Endothelial cell of umbilical vein (primary cell): ENCODE measurements around the gene FGF3. TPM values are rescaled to one million over a fixed set of nuclear protein-coding genes. Genes with fewer than 3 reads are reported as not detected.

Source experiments
- BruUV-seq: library from RNA; stranded (reverse); fragments of 400-500 nt; replicated peaks from 2 replicates; lab custom pipeline; 2021; lab: Mats Ljungman, UMichigan
- CTCF ChIA-PET: fragments of 300-600, 350-600 bp; sonication (Branson Sonifier 250); formaldehyde crosslinking; loops from one replicate; lab custom pipeline; 2021; ENCODE audit warnings: antibody characterized with exemption, inconsistent platforms; lab: Charles Lee
- POLR2A ChIA-PET: fragments of 300-600, 350-600 bp; sonication (Branson Sonifier 250); formaldehyde crosslinking; loops from one replicate; lab custom pipeline; 2021; ENCODE audit warnings: antibody characterized with exemption, inconsistent platforms; lab: Charles Lee
- DNase-seq: peaks from one replicate; pipeline ENCODE4 v3.0.0-alpha.2; 2011; ENCODE audit warnings: low read depth, low spot score
- FAIRE-seq: peaks from 2 replicates; lab custom pipeline; 2011; peaks lifted over from hg19 to GRCh38; lab: Jason Lieb, UNC
- H2AFZ ChIP-seq: 2 replicates; pipeline ENCODE4 v1.6.0; 2012; ENCODE audit warnings: low read depth, low read length, control low read depth, inconsistent platforms
- H3K27ac ChIP-seq: 2 replicates; pipeline ENCODE4 v1.5.1; 2011; ENCODE audit warnings: low read depth, mild to moderate bottlenecking, control low read depth, low read length, moderate library complexity; ENCODE audit not compliant: insufficient read depth
- H3K27me3 ChIP-seq, 2 experiments: 2 replicates each; pipeline versions ENCODE4 v1.6.0 to v1.6.1; 2011; ENCODE audit warnings: low read length in 2 of 2, mixed read lengths in 1 of 2; ENCODE audit not compliant: control insufficient read depth in 2 of 2, insufficient read depth in 2 of 2
- H3K36me3 ChIP-seq, 2 experiments: 2 replicates in 1 of 2; 3 replicates in 1 of 2; pipeline ENCODE4 v1.5.1; 2011; ENCODE audit warnings: low read length in 2 of 2, mild to moderate bottlenecking in 1 of 2, moderate library complexity in 1 of 2; ENCODE audit not compliant: control insufficient read depth in 2 of 2, insufficient read depth in 2 of 2; ENCODE audit errors: extremely low read depth in 1 of 2
- H3K4me1 ChIP-seq: 3 replicates; pipeline ENCODE4 v1.5.1; 2011; ENCODE audit warnings: mild to moderate bottlenecking, low read length; ENCODE audit not compliant: control insufficient read depth, insufficient read depth; ENCODE audit errors: extremely low read depth
- H3K4me2 ChIP-seq: 2 replicates; pipeline ENCODE4 v1.6.1; 2011; ENCODE audit warnings: low read length, control low read depth, mixed read lengths; ENCODE audit not compliant: insufficient read depth
- H3K4me3 ChIP-seq, 3 experiments: fragments of 200-600 bp in 1 of 3; sonication (generic), shearing (Covaris generic) in 1 of 3; replicated peaks in 1 of 3; 2 replicates each; pipeline ENCODE4 v1.5.1; 2011 to 2016; ENCODE audit warnings: control low read depth in 3 of 3, low read length in 3 of 3, mild to moderate bottlenecking in 2 of 3, inconsistent platforms in 1 of 3, low read depth in 1 of 3, moderate library complexity in 1 of 3; ENCODE audit not compliant: insufficient read depth in 1 of 3
- H3K79me2 ChIP-seq: 2 replicates; pipeline ENCODE4 v1.6.0; 2012; ENCODE audit warnings: low read length, inconsistent platforms; ENCODE audit not compliant: control insufficient read depth, insufficient read depth
- H3K9ac ChIP-seq: replicated peaks from 2 replicates; pipeline ENCODE3; 2011; ENCODE audit warnings: low read length, control low read depth; ENCODE audit not compliant: insufficient read depth; ENCODE audit errors: extremely low read depth
- H3K9me1 ChIP-seq: replicated peaks from 3 replicates; pipeline ENCODE4 v1.6.0; 2011; ENCODE audit warnings: mild to moderate bottlenecking, low read length; ENCODE audit not compliant: control insufficient read depth, insufficient read depth; ENCODE audit errors: extremely low read depth
- H3K9me3 ChIP-seq: replicated peaks from 2 replicates; pipeline ENCODE4 v1.5.1; 2012; ENCODE audit warnings: low read length, inconsistent platforms; ENCODE audit not compliant: control insufficient read depth, insufficient read depth
- H4K20me1 ChIP-seq: replicated peaks from 2 replicates; pipeline ENCODE3; 2011; ENCODE audit warnings: mild to moderate bottlenecking, low read length; ENCODE audit not compliant: control insufficient read depth, insufficient read depth; ENCODE audit errors: extremely low read depth
- CTCF ChIP-seq, 2 donors: IDR thresholded peaks; 1 replicate in 1 of 2; 2 replicates in 1 of 2; pipeline ENCODE4 v1.5.1; 2011; ENCODE audit warnings: low read length in 2 of 2, mild to moderate bottlenecking in 2 of 2, moderate library complexity in 2 of 2, control low read depth in 1 of 2, inconsistent platforms in 1 of 2, low read depth in 1 of 2; ENCODE audit not compliant: insufficient read depth in 1 of 2; ENCODE audit errors: extremely low read depth in 1 of 2
- EZH2 ChIP-seq: IDR thresholded peaks from 2 replicates; pipeline ENCODE4 v1.6.1; 2012; ENCODE audit warnings: borderline replicate concordance, low read depth, mild to moderate bottlenecking, moderate library complexity, low read length, inconsistent platforms; ENCODE audit not compliant: severe bottlenecking
- FOS ChIP-seq: IDR thresholded peaks from 2 replicates; pipeline ENCODE4 v1.6.1; 2011; ENCODE audit warnings: mild to moderate bottlenecking, low read length, moderate library complexity, borderline replicate concordance; ENCODE audit not compliant: insufficient read depth
- GATA2 ChIP-seq: IDR thresholded peaks from 2 replicates; pipeline ENCODE4 v1.7.0; 2011; ENCODE audit warnings: low read depth, mild to moderate bottlenecking, moderate library complexity, mixed read lengths, low read length; ENCODE audit not compliant: insufficient read length, insufficient read depth
- JUN ChIP-seq: IDR thresholded peaks from 2 replicates; pipeline ENCODE4 v1.6.1; 2011; ENCODE audit warnings: borderline replicate concordance, low read depth; ENCODE audit not compliant: insufficient read length, insufficient read depth
- MAX ChIP-seq: IDR thresholded peaks from 2 replicates; pipeline ENCODE4 v1.6.1; 2011; ENCODE audit not compliant: insufficient read depth, insufficient read length
- MYC ChIP-seq: IDR thresholded peaks from one replicate; pipeline ENCODE4 v1.6.1; 2011; ENCODE audit warnings: mild to moderate bottlenecking, low read depth, low read length
- POLR2A ChIP-seq: IDR thresholded peaks from 2 replicates; pipeline ENCODE4 v1.6.1; 2012; ENCODE audit warnings: low read depth, mild to moderate bottlenecking, control low read depth, low read length
- POLR2AphosphoS5 ChIP-seq: IDR thresholded peaks from 2 replicates; pipeline ENCODE4 v1.6.1; 2012; ENCODE audit warnings: low read depth, mild to moderate bottlenecking, control low read depth, low read length, moderate library complexity; ENCODE audit not compliant: insufficient read depth
- dilution Hi-C: fragments of 300-500 bp; cut with MboI; formaldehyde crosslinking; loops from one replicate; pipeline ENCODE4 v1.15.0; 2019; ENCODE audit warnings: low sequenced_read_pairs; ENCODE audit not compliant: extremely low pct_ligation_motif_present
- intact Hi-C: fragments of 100-400 bp; cut with micrococcal nuclease; formaldehyde crosslinking; loops from one replicate; pipeline ENCODE4 v1.10.0; 2022
- polyA plus RNA-seq, 4 experiments: library from polyadenylated mRNA; depleted of rRNA in 3 of 4; stranded (reverse) in 3 of 4; unstranded in 1 of 4; fragments of >200 nt; gene quantifications; 2 replicates each; pipeline versions ENCODE4 v1.2.1 to v1.2.3, GENCODE V29; 2011 to 2012; ENCODE audit warnings: missing spikeins in 1 of 4
- total RNA-seq: library from RNA; stranded (reverse); gene quantifications from 2 replicates; pipeline ENCODE4 v1.2.3, GENCODE V29; 2021

The FGF3 gene
- total and polyA plus RNA-seq, 2 donors (not counting 3 experiments of a cell fraction or from before 2014, with no cell fraction given) = not detected

GRCh38 chr11:69797156-69797555 lies 22.1 kb downstream of the FGF3 start:
- Histone ChIP-seq H3K79me2 (no peaks in the 10 kb centered on the region), H2AFZ (no peak overlapping the region), H3K4me1 (no peaks in the 10 kb centered on the region), H4K20me1 (no peaks in the 10 kb centered on the region), H3K9me3 (no peaks in the 10 kb centered on the region), H3K9me1 (no peaks in the 10 kb centered on the region), H3K36me3 (no peaks in the 10 kb centered on the region), H3K27me3 (no peaks in the 10 kb centered on the region), H3K9ac (no peak overlapping the region), H3K4me3 (no peak overlapping the region), H3K4me2 (no peak overlapping the region), H3K27ac (no peak overlapping the region)
- no peak for DNase-seq
- no TSS peak for BruUV-seq
- CTCF ChIA-PET = no interaction called here
- POLR2A ChIA-PET = no interaction called here
- dilution Hi-C loops (no loop called here), intact Hi-C loops (no loop called here)
- FAIRE-seq = no peak
- TF ChIP-seq MYC (no peak), FOS (no peak), GATA2 (no peak), POLR2AphosphoS5 (no peak)

- Histone ChIP-seq H3K27ac (no peak overlapping the region), H3K9me1 (no peaks in the 10 kb centered on the region), H3K9ac (no peak overlapping the region), H3K27me3 (no peaks in the 10 kb centered on the region), H3K9me3 (no peaks in the 10 kb centered on the region), H3K4me3 (no peak overlapping the region), H3K36me3 (no peaks in the 10 kb centered on the region), H4K20me1 (no peaks in the 10 kb centered on the region), H2AFZ (no peak overlapping the region), H3K79me2 (no peaks in the 10 kb centered on the region), H3K4me2 (no peak overlapping the region), H3K4me1 (no peaks in the 10 kb centered on the region)
- FAIRE-seq = no peak
- dilution Hi-C loops = no loop called here
- TF ChIP-seq JUN = no peak
- TF ChIP-seq POLR2A = no peak
- no peak for TF ChIP-seq FOS
- no peak for TF ChIP-seq GATA2
- no peak for TF ChIP-seq POLR2AphosphoS5
- no peak for TF ChIP-seq EZH2
- no peak for TF ChIP-seq MYC
- TF ChIP-seq CTCF (IDR thresholded peaks at IDR 0.05; ENCODE audit: extremely low read depth in 1 of 2, insufficient read depth in 1 of 2, low read depth in 1 of 2, low read length in 2 of 2) = no peak
- no peak for TF ChIP-seq MAX
- DNase-seq = no peak
- ChIA-PET POLR2A (no interaction called here), CTCF (interaction anchor here (1.3 kb wide), 1 partner anchor 91 kb away, joined by 4 read pairs; no protein-coding TSS in a partner anchor)
- BruUV-seq = no TSS peak
- intact Hi-C loops = no loop called here
Observed at GRCh38 chr11:69796063-69796462, 23.2 kb downstream of the FGF3 start.
